ENCODE data around the gene ACOX3. TPM values are rescaled to one million over a fixed set of nuclear protein-coding genes. Genes with fewer than 3 reads are reported as not detected.

Gene ACOX3
- total and polyA plus RNA-seq, 11 donors, result 16.9 to 51.6 (median 24.1) TPM

- WGBS, 4 donors, result 71 to 80% (median 76%) methylated on average over 6 of the region's 6 CpGs
- H3K36me3 ChIP-seq, result no peaks in the 10 kb centered on the region
- DNase-seq (no peak), ATAC-seq (no peak)
- intact Hi-C loops (cut with DNase I), result no loop called here
- H3K27me3 ChIP-seq, result no peaks in the 10 kb centered on the region
- H3K27ac ChIP-seq, result peak overlapping the region in 2 of 12 donors; percentile 16 to 49
- TF ChIP-seq POLR2A (IDR thresholded peaks at IDR 0.05), result no peak
- no peak for TF ChIP-seq CTCF (IDR thresholded peaks at IDR 0.05)
- H3K4me1 ChIP-seq, result peaks cover 0 to 34% (median 21%) of the 10 kb centered on the region in 12 donors
- no peak overlapping the region for H3K4me3 ChIP-seq
- H3K9me3 ChIP-seq, result no peaks in the 10 kb centered on the region
These were observed 85.2 kb downstream of the ACOX3 start for GRCh38 chr4:8355306-8355705.

GRCh38 chr4:8353912-8354453 is 86.5 kb downstream of the ACOX3 start:
- H3K4me1 ChIP-seq, result peaks cover 0 to 34% (median 21%) of the 10 kb centered on the region in 12 donors
- TF ChIP-seq POLR2A (IDR thresholded peaks at IDR 0.05) (no peak), CTCF (IDR thresholded peaks at IDR 0.05) (no peak)
- DNase-seq, result no peak
- intact Hi-C loops (cut with DNase I), result no loop called here
- no peaks in the 10 kb centered on the region for H3K9me3 ChIP-seq
- WGBS, 4 donors, result 77 to 85% (median 82%) methylated on average over 12 of the region's 12 CpGs
- ATAC-seq, result no peak
- no peak overlapping the region for H3K4me3 ChIP-seq
- H3K36me3 ChIP-seq, result no peaks in the 10 kb centered on the region
- H3K27ac ChIP-seq, result no peak overlapping the region
- H3K27me3 ChIP-seq, result no peaks in the 10 kb centered on the region

GRCh38 chr4:8353158-8353669 is 87.3 kb downstream of the ACOX3 start:
- Histone ChIP-seq H3K27me3 (no peaks in the 10 kb centered on the region), H3K27ac (no peak overlapping the region), H3K36me3 (no peaks in the 10 kb centered on the region), H3K4me3 (no peak overlapping the region), H3K9me3 (no peaks in the 10 kb centered on the region), H3K4me1 (peaks cover 0 to 34% (median 21%) of the 10 kb centered on the region in 12 donors)
- ATAC-seq (no peak), DNase-seq (no peak)
- intact Hi-C loops (cut with DNase I), result no loop called here
- 88 to 92% (median 92%) methylated on average over 7 to 9 of the region's 9 CpGs for WGBS, 4 donors
- no peak for TF ChIP-seq POLR2A (IDR thresholded peaks at IDR 0.05)
- no peak for TF ChIP-seq CTCF (IDR thresholded peaks at IDR 0.05)

GRCh38 chr4:8352368-8353157 is 88.0 kb downstream of the ACOX3 start:
- intact Hi-C loops (cut with DNase I), result no loop called here
- WGBS, 4 donors, result 70 to 81% (median 76%) methylated on average over 4 to 20 of the region's 20 CpGs
- ATAC-seq (peak; percentile 22 to 61 (median 35)), DNase-seq (peak in 2 of 5 donors; percentile 11 to 43)
- Histone ChIP-seq H3K4me1 (peaks cover 0 to 34% (median 21%) of the 10 kb centered on the region in 12 donors), H3K36me3 (no peaks in the 10 kb centered on the region), H3K4me3 (no peak overlapping the region), H3K27ac (peak overlapping the region in 6 of 12 donors; percentile 6 to 56 (median 18)), H3K27me3 (no peaks in the 10 kb centered on the region), H3K9me3 (no peaks in the 10 kb centered on the region)
- TF ChIP-seq CTCF (IDR thresholded peaks at IDR 0.05), result no peak
- TF ChIP-seq POLR2A (IDR thresholded peaks at IDR 0.05), result no peak
